Mesendoderm (in vitro differentiated cells): ENCODE data around the gene TBXA2R.

ENCODE experiments used
- DNase-seq: peaks from one replicate; pipeline ENCODE4 v3.0.0; 2013
- H2AK5ac ChIP-seq: 2 replicates; pipeline ENCODE4 v1.6.1; 2013; ENCODE audit warnings: low read length, inconsistent platforms
- H2BK120ac ChIP-seq: 2 replicates; pipeline ENCODE4 v1.6.1; 2013; ENCODE audit warnings: low read depth, mild to moderate bottlenecking, low read length, moderate library complexity, mixed read lengths
- H2BK15ac ChIP-seq: replicated peaks from 2 replicates; pipeline ENCODE4 v1.6.1; 2013; ENCODE audit warnings: low read depth, mild to moderate bottlenecking, moderate library complexity
- H2BK5ac ChIP-seq: 2 replicates; pipeline ENCODE4 v1.6.1; 2013; ENCODE audit warnings: low read length, inconsistent platforms
- H3K18ac ChIP-seq: 2 replicates; pipeline ENCODE4 v1.6.1; 2013; ENCODE audit warnings: mild to moderate bottlenecking, low read length, mixed read lengths
- H3K23ac ChIP-seq: one replicate; pipeline ENCODE4 v1.6.1; 2013; ENCODE audit warnings: low read length
- H3K27ac ChIP-seq: 2 replicates; pipeline ENCODE4 v1.5.1; 2013; ENCODE audit warnings: low read depth, mild to moderate bottlenecking, inconsistent platforms, low read length, moderate library complexity
- H3K27me3 ChIP-seq: 2 replicates; pipeline ENCODE4 v1.6.1; 2013; ENCODE audit warnings: low read length, control low read depth, mild to moderate bottlenecking, inconsistent platforms; ENCODE audit not compliant: insufficient read depth, poor library complexity
- H3K36me3 ChIP-seq: 2 replicates; pipeline ENCODE4 v1.6.1; 2013; ENCODE audit warnings: low read length, inconsistent platforms; ENCODE audit not compliant: control insufficient read depth, insufficient read depth
- H3K4ac ChIP-seq: one replicate; pipeline ENCODE4 v1.6.1; 2013; ENCODE audit warnings: low read depth, mild to moderate bottlenecking, low read length, moderate library complexity
- H3K4me1 ChIP-seq: 2 replicates; pipeline ENCODE4 v1.6.1; 2013; ENCODE audit warnings: low read depth, low read length, inconsistent platforms; ENCODE audit not compliant: control insufficient read depth
- H3K4me2 ChIP-seq: 2 replicates; pipeline ENCODE4 v1.6.1; 2013; ENCODE audit warnings: low read length
- H3K4me3 ChIP-seq: 2 replicates; pipeline ENCODE4 v1.5.1; 2013; ENCODE audit warnings: mild to moderate bottlenecking, low read length
- H3K56ac ChIP-seq: one replicate; pipeline ENCODE4 v1.6.1; 2013; ENCODE audit warnings: low read length
- H3K79me1 ChIP-seq: 2 replicates; pipeline ENCODE4 v1.6.1; 2013; ENCODE audit warnings: low read length, inconsistent platforms
- H3K79me2 ChIP-seq: 2 replicates; pipeline ENCODE4 v1.6.1; 2013; ENCODE audit warnings: mild to moderate bottlenecking, low read length; ENCODE audit not compliant: control insufficient read depth, insufficient read depth
- H3K9ac ChIP-seq: 2 replicates; pipeline ENCODE4 v1.6.1; 2013; ENCODE audit warnings: low read length, inconsistent platforms
- H4K5ac ChIP-seq: one replicate; pipeline ENCODE4 v1.6.1; 2013; ENCODE audit warnings: low read length
- H4K8ac ChIP-seq: one replicate; pipeline ENCODE4 v1.6.1; 2013; ENCODE audit warnings: low read depth, mild to moderate bottlenecking, control low read depth, low read length, moderate library complexity
- WGBS: extraction: QIAGEN DNeasy Blood & Tissue Kit; methylation state at CpG from one replicate; pipeline ENCODE4 v1.1.7; 2013; ENCODE audit warnings: low lambda C conversion rate, missing lambda C conversion rate; ENCODE audit not compliant: insufficient coverage; ENCODE audit errors: extremely low coverage; 5-methylcytosine and 5-hydroxymethylcytosine counted together

The TBXA2R gene

DNA sequence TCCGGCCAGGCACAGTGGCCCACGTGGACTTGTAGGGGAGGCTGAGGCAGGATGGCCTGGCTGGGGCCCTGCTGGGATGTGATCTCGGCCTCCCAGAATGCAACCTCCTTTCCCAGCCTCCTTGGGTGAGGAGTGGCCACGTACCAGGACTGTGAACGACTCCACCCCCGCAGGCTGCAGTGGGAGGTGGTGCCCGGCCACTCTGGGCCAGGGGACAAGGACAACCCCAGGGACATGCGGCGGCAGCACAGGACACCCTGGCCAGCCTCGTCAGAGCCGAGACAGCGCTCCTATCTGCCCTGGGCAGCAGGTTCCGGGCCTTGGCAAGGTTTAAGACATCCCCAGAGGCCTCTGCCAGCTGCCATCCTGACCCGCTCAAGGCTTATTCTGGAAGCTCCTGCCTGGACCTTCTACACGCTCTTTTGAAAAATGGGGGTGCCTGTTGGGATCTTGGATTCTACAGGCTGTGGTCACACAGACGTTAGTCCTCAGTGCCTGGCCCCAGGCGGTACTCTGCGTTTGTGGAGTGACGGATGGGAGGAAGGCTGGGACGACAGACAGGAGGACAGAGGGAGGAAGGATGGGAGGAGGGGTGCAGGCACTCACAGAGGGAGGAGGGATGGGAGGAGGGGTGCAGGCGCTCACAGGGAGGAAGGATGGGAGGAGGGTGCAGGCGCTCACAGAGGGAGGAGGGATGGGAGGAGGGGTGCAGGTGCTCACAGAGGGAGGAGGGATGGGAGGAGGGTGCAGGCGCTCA, 39.8 kb upstream of the TBXA2R start:
- H3K9ac ChIP-seq, result no peak overlapping the region
- no peak overlapping the region for H2AK5ac ChIP-seq
- no peak for DNase-seq
- no peaks in the 10 kb centered on the region for H3K27me3 ChIP-seq
- no peak overlapping the region for H4K8ac ChIP-seq
- no peak overlapping the region for H4K5ac ChIP-seq
- no peak overlapping the region for H3K4me3 ChIP-seq
- WGBS, result no CpG with 5 or more reads among the region's 23 CpGs
- H3K36me3 ChIP-seq, result no peaks in the 10 kb centered on the region
- H3K18ac ChIP-seq, result no peak overlapping the region
- H3K23ac ChIP-seq, result no peak overlapping the region
- no peaks in the 10 kb centered on the region for H3K79me1 ChIP-seq
- H3K4me2 ChIP-seq, result no peak overlapping the region
- H3K4me1 ChIP-seq, result no peaks in the 10 kb centered on the region
- no peak overlapping the region for H3K27ac ChIP-seq
- no peak overlapping the region for H2BK5ac ChIP-seq
- H3K4ac ChIP-seq, result no peak overlapping the region
- H3K79me2 ChIP-seq, result no peaks in the 10 kb centered on the region
- H2BK15ac ChIP-seq, result no peak overlapping the region
- H2BK120ac ChIP-seq, result no peak overlapping the region
- H3K56ac ChIP-seq, result no peak overlapping the region

DNA sequence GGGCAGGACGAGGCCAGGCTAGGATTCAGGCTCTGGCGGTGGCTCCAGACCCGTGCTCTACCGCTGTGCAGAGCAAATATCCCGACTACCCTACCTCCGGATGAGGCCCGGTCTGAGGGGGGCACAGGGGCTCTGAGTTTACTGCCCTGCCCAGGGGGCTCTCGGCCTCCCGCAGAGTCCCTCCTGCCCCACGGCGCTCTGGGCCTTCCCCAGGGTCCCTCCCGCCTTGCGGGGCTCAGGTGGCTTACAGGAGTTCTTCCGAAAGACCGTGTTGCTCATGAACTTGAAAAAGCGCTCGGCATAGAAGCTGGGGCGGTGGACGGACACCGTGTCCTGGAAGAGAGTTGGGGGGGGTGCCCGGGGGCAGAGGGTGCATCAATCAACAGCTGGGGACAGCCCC, 39.1 kb upstream of the TBXA2R start:
- no peak overlapping the region for H3K9ac ChIP-seq
- no CpG with 5 or more reads among the region's 21 CpGs for WGBS
- no peak overlapping the region for H3K56ac ChIP-seq
- H4K8ac ChIP-seq, result no peak overlapping the region
- H2BK120ac ChIP-seq, result no peak overlapping the region
- no peak overlapping the region for H3K18ac ChIP-seq
- H3K27me3 ChIP-seq, result no peaks in the 10 kb centered on the region
- DNase-seq, result no peak
- H2BK15ac ChIP-seq, result no peak overlapping the region
- no peaks in the 10 kb centered on the region for H3K4me1 ChIP-seq
- no peak overlapping the region for H3K4me3 ChIP-seq
- H3K4ac ChIP-seq, result no peak overlapping the region
- no peak overlapping the region for H3K4me2 ChIP-seq
- no peaks in the 10 kb centered on the region for H3K79me1 ChIP-seq
- no peak overlapping the region for H2BK5ac ChIP-seq
- H3K27ac ChIP-seq, result no peak overlapping the region
- no peaks in the 10 kb centered on the region for H3K79me2 ChIP-seq
- no peaks in the 10 kb centered on the region for H3K36me3 ChIP-seq
- H3K23ac ChIP-seq, result no peak overlapping the region
- H2AK5ac ChIP-seq, result no peak overlapping the region
- H4K5ac ChIP-seq, result no peak overlapping the region

DNA sequence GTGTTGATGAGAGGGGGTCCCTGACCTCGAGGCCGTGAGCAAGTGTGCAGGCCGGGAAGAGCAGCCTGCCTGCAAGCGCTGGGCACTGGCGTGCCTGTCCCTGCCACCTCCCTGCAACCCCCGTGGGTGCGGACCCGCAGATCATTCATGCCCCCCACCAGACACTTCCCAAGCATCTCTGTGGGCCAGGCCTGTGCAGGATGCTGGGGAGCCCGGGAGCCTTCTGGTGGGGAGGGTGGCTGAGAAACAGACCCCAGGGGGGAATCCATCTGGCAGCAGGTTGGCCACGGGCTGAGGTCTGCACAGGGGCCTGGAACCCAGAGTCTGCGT, 38.4 kb upstream of the TBXA2R start:
- Histone ChIP-seq H2AK5ac (no peak overlapping the region), H3K4me3 (no peak overlapping the region), H3K18ac (no peak overlapping the region), H3K4me2 (no peak overlapping the region), H2BK5ac (no peak overlapping the region), H3K79me2 (no peaks in the 10 kb centered on the region), H3K36me3 (no peaks in the 10 kb centered on the region), H3K9ac (no peak overlapping the region), H3K23ac (no peak overlapping the region), H3K79me1 (no peaks in the 10 kb centered on the region), H4K5ac (no peak overlapping the region), H3K27ac (no peak overlapping the region), H2BK15ac (no peak overlapping the region), H3K4ac (no peak overlapping the region), H3K27me3 (no peaks in the 10 kb centered on the region), H3K56ac (no peak overlapping the region), H4K8ac (no peak overlapping the region), H3K4me1 (no peaks in the 10 kb centered on the region), H2BK120ac (no peak overlapping the region)
- WGBS, result no CpG with 5 or more reads among the region's 11 CpGs
- DNase-seq, result no peak

DNA sequence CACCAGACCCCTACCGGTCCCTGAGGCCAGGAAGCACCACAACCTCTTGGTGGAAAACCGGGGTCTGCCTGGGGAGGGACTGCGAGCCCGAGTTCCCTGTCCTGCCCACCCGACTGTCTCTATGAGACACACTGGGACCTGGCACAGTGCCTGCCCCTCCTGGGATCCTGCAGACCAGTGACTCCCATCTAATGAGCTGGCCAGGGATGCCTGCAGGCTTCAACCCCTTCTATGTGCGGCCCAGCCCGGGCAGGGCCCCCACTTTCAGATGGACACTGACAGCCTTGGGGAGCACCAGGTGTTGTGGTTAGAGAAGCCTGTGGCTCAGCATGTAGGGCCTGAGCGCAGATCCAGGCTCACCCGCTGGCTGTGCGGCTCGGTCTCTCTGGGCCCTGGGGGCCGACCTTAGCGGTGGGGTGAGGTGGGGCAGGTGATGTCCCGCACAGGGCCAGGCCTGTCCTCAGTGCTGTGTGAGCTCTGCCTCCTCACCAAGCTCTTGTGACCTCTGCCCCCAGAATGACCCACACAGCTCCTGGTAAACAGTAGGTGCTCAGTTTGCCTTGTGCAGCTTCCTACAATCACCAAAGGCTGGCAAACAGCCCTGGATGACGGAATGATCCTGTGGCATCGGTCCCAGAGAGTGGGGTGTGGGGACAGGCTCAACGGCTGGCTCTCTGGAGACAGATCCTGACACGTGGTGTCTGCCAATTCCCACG, 37.8 kb upstream of the TBXA2R start:
- no peak for DNase-seq
- H2AK5ac ChIP-seq, result no peak overlapping the region
- peaks cover 1% of the 10 kb centered on the region for H3K36me3 ChIP-seq

DNA sequence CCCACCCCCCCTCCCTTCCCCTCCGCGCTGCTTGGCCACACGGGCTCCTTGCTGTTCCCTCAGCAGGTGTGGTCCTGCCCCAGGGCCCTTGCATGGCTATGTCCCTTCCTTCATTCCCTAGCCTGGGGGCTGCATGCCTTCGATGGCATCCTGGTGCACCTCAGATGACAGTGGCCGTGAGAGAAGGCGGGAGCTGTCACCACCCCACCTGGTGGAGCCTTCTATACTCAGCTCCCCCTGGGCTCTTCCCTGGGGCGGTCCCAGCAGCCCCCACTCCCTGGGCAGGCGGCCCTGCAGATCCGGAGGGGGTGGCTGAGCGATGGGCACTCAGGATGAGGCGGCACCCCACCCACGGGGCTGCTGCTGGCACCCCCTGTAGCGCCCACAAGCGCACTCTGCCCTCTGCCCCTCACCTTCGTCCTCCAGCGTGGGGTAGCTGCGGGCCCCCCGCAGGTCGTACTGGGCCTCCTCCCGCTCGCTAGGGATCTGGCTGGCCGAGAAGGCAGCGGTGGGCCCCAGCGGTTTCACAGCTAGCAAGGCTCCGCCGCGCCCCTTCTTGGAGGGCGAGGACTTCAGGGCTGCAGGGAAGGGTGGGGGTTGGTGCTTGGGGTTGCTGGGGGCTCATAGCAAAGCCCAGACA, 37.1 kb upstream of the TBXA2R start:
- no peak overlapping the region for H3K56ac ChIP-seq
- no peak overlapping the region for H2BK15ac ChIP-seq
- no peak overlapping the region for H3K9ac ChIP-seq
- H3K23ac ChIP-seq, result no peak overlapping the region
- no peak overlapping the region for H3K4ac ChIP-seq
- H3K36me3 ChIP-seq, result peaks cover 1% of the 10 kb centered on the region
- peak; percentile 33 for DNase-seq
- no peak overlapping the region for H3K18ac ChIP-seq
- no peaks in the 10 kb centered on the region for H3K27me3 ChIP-seq
- no peak overlapping the region for H3K27ac ChIP-seq
- no peak overlapping the region for H3K4me2 ChIP-seq
- no peaks in the 10 kb centered on the region for H3K79me2 ChIP-seq
- no peak overlapping the region for H2BK5ac ChIP-seq
- H4K5ac ChIP-seq, result no peak overlapping the region
- no peak overlapping the region for H2AK5ac ChIP-seq
- WGBS, result no CpG with 5 or more reads among the region's 28 CpGs
- H3K79me1 ChIP-seq, result no peaks in the 10 kb centered on the region
- no peak overlapping the region for H4K8ac ChIP-seq
- no peak overlapping the region for H3K4me3 ChIP-seq
- no peak overlapping the region for H2BK120ac ChIP-seq
- no peaks in the 10 kb centered on the region for H3K4me1 ChIP-seq

More for the DNA sequence above, 37.8 kb upstream of the TBXA2R start:
- Histone ChIP-seq H3K23ac (no peak overlapping the region), H4K8ac (no peak overlapping the region), H2BK5ac (no peak overlapping the region), H3K79me2 (no peaks in the 10 kb centered on the region), H3K4ac (no peak overlapping the region), H4K5ac (no peak overlapping the region), H3K27me3 (no peaks in the 10 kb centered on the region), H2BK15ac (no peak overlapping the region), H3K18ac (no peak overlapping the region), H3K4me3 (no peak overlapping the region), H3K9ac (no peak overlapping the region), H3K4me1 (no peaks in the 10 kb centered on the region), H2BK120ac (no peak overlapping the region), H3K27ac (no peak overlapping the region), H3K79me1 (no peaks in the 10 kb centered on the region), H3K56ac (no peak overlapping the region), H3K4me2 (no peak overlapping the region)
- WGBS, result no CpG with 5 or more reads among the region's 19 CpGs
